22Rv1 (cell line): ENCODE measurements around the gene PSMB2.

ENCODE experiments used
- ZFX ChIP-seq: fragments of 450-650 bp; IDR thresholded peaks from 2 replicates; pipeline ENCODE4 v1.6.1; 2017; ENCODE audit warnings: antibody characterized with exemption, borderline replicate concordance
- TF ChIP-seq, protein P1 (sequence below): fragments of 450-650 bp; IDR thresholded peaks from 2 replicates; pipeline ENCODE4 v1.5.1; 2017; ENCODE audit warnings: mild to moderate bottlenecking

DNA sequence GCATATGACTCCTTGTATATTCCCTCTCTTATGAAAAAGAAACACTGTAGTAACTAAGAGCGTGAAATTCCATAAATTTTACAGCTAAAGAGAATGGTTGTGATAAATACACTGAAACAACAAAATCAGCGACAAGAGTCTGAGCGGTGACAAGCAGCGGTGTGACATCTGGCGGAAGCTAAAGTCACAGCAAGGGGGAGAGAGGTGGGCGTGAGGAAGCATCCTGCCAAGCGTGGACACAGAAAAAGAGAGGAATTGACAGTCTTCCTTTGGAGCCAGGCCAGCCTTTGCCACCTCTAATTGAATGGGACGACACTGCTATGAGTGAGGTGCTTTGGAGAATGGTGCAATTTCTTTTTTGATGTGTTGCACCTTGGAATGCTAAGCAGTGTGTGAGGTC, 25.9 kb downstream of the PSMB2 start:
- TF ChIP-seq, protein P1, sequence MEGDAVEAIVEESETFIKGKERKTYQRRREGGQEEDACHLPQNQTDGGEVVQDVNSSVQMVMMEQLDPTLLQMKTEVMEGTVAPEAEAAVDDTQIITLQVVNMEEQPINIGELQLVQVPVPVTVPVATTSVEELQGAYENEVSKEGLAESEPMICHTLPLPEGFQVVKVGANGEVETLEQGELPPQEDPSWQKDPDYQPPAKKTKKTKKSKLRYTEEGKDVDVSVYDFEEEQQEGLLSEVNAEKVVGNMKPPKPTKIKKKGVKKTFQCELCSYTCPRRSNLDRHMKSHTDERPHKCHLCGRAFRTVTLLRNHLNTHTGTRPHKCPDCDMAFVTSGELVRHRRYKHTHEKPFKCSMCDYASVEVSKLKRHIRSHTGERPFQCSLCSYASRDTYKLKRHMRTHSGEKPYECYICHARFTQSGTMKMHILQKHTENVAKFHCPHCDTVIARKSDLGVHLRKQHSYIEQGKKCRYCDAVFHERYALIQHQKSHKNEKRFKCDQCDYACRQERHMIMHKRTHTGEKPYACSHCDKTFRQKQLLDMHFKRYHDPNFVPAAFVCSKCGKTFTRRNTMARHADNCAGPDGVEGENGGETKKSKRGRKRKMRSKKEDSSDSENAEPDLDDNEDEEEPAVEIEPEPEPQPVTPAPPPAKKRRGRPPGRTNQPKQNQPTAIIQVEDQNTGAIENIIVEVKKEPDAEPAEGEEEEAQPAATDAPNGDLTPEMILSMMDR, result no peak
- no peak for TF ChIP-seq ZFX
